Endometrial microvascular endothelial cells (primary cell): Measurements from ENCODE around the gene HMCN2. TPM values are rescaled to one million over a fixed set of nuclear protein-coding genes. Genes with fewer than 3 reads are reported as not detected.

Experiments used
- in situ Hi-C: cut with HindIII; loops from 2 replicates; pipeline ENCODE4 v1.10.0; 2017; ENCODE audit warnings: low sequenced_read_pairs, low pct_unique_long_range_greater_than_20kb; ENCODE audit errors: inconsistent ontology term
- total RNA-seq: library from RNA; depleted of rRNA; stranded (reverse); fragments of >200 nt; gene quantifications from one replicate; pipeline ENCODE4 v1.2.3, GENCODE V29; 2015; ENCODE audit errors: inconsistent ontology term

HMCN2 gene
- total RNA-seq, 1 donor from 2014 or later = not detected

- in situ Hi-C loops = no loop called here
Measured at GRCh38 chr9:130319300-130319699, 53.7 kb downstream of the HMCN2 start.

GRCh38 chr9:130319944-130320712 lies 54.6 kb downstream of the HMCN2 start:
- in situ Hi-C loops = no loop called here

DNA sequence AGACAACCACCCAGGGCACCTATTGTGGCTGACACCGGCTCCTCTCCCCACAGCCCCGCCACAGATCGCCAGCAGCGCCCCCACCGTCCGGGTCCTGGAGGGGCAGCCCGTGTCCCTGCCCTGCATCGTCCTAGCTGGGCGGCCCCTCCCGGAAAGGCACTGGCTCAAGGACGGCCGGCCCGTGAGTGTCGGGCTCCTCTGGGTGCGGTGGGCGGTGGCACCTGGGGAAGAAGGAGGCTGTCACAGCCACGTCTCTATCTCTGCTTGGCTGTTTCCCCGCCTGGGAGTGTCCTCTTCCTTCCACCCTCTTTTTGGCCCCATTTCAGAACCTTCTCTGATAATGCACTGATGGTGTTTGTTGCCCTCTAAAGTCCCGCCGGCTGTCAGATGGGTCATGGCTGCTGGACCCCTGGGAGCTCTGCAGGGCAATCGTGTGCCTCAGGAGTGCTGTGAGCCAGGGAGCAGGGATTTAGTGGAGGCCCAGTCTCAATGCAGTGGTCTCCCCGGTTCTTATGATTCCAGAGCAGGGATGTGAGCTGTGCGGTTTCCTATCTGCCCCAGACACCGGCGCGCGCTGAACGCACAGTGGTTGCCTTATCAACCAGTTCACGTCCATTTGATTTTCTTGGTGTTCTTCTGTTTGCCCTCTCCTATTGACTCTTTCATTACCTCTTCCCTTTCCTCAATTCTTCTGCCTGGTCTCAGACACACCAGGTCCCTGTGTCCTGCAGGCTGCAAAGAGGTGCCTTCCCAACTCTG lies 55.3 kb downstream of the HMCN2 start:
- in situ Hi-C loops = no loop called here

DNA sequence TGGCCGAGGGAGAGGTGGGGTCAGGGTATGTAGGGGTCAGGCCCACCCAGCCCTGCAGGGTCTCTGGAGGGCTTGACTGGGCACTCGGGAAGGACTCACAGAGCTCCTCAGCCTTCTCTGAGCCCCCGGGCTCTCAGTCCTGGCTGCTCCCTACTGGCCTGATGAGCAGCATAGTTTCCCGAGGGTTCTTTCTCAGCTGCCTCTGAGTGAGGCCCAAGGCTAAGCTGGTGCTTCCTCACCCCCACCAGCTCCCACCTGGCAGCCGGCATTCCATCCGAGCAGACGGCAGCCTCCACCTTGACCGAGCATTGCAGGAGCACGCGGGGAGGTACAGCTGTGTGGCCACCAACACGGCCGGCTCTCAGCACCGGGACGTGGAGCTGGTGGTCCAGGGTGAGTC lies 56.0 kb downstream of the HMCN2 start:
- in situ Hi-C loops = no loop called here

DNA sequence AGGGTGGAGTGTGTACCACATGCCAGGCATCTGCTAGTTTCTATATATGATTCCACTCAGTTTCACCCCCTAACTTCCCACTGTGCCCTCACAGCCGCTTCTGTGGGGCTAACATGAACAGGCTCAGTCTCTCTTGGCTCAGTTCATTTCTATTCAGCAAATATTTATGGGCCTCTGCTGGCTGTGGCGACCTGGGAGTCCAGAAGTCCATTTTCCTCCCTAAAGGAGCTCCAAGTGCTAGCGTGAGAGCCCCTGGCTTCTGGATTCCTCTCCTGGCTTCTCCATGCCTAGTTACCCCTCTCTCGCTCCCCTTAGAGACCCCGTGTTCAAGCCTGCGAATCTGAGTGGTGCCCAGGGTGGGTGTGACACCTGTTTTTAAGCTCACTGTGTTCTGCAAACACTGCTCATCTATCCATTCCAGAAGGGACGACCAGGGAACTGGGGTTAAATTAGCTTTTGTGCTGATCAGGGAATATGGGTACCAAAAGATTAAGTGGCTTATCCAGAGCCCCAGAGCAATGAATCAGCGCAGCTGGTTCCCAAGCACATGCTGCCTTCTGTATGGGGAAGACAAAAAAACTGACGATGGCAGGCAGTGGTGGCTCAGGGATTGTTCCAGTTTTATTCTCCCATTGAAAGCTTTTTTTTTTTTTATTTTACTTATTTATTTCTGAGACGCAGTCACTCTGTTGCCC lies 57.6 kb downstream of the HMCN2 start:
- in situ Hi-C loops = no loop called here

DNA sequence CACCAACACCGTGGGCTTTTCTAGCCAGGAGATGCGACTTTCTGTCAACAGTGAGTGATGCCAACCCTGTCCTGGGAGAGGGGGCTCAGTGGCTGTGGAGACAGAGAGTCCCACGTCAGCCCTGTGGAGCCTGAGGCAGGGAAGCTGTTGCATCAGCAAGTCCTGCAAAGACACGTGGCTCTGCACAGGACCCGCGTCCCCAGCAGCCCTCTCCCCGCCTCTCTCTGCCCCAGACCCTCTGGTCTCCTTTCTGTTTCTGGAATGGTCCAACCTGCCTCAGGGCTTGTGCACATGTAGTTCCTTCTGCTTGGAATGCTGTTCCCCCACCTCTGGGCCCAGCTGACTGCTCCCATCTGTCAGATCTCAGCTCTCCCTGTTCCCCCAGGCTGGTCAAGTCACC lies 60.4 kb downstream of the HMCN2 start:
- in situ Hi-C loops = no loop called here

DNA sequence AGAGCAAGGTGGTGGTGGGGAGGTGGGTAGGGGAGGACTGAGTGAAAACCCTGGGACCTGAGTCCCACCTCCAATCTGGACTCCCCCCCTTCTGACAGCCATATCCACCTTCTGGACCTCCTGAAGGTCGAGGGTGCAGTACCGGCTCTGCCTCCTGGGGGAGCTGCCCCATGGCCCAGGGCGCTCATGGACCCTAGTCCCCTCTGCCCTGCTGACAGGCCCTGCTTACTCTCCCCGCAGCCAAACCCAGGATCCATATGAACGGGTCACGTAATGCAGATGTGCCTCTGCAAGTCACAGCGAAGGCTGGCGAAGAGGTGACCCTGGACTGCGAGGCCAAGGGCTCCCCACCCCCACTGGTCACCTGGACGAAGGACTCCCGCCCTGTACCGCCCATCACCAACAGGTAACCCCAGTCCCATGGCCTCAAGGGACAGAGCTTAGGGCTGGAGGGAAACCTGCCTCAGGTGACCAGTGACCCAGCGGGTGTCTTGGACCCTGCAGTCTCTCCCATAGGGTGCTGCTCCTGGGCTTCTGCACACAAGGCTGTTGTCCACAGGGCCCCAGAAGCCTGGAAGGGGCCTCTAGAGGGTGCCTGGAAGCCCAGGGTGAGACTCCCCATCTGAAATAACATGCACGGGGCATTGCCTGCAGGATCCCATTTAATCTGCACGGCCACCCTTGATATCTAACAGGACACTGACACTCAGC lies 61.7 kb downstream of the HMCN2 start:
- in situ Hi-C loops = no loop called here

DNA sequence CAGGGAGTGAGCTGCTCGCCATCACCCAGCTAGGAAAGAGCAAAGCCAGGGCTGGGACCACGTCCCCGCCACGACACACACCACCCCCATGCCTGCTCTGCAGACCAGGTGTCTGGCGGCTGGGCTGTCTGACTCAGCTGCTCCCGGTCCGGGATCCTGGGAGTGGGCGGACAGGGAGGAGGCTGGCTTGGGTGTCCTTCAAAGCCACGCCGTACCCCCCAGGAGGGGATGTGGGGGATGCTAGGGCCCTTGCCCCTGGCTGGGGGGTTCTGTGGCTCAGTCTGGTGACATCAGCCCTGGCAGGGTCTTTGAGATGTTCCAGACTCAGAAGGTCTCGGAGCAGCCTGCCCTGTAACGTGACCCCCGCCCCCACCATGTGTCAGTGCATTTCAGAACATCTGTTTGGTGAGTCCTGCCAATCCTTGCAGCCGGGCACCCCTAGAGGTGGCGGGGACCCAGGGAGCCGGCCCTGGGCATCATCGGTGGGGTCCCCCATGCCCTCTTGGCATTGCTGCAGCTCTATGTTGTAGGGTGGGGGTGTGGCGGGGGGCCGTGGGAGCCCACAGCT lies 62.3 kb downstream of the HMCN2 start:
- in situ Hi-C loops = no loop called here

DNA sequence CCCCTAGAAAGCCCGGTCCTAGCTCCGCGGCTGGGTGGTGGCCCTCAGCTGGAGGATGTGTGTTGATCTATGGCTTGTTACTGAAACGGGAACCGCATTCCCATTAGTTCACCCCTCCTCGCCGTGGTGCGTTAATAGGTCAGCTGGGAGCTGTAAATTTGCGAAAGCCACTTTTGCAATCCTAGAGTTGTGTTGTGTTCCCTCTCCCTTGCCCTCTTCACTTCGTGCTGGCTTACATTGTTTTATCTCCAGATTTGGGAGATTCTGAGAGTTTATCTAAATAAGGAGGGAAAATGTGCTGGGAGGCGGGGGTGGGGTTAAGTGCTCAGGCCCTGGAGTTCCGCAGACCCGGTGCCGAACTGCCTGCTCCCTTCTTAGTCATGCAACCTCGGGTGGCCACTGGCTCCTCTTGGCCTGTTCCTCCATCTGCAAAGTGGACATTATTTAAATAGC lies 62.8 kb downstream of the HMCN2 start:
- in situ Hi-C loops = no loop called here

DNA sequence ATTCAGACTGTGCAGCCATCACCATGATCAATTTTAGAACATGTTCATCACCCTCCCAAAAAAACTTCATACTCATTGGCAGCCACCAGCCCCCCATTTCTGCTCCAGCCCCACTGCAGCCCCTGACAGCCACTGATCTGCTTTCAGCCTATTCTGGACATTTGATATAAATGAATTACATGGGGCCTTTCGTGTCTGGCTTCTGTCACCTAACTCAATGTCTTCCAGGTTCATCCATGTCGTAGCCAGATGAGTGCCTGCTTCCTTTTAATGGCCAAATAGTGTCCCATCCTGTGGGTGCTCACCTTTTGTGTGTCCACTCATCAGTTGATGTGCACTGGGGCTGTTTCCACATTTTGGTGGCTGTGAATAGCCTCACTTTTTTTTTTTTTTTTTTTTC lies 63.5 kb downstream of the HMCN2 start:
- in situ Hi-C loops = no loop called here

DNA sequence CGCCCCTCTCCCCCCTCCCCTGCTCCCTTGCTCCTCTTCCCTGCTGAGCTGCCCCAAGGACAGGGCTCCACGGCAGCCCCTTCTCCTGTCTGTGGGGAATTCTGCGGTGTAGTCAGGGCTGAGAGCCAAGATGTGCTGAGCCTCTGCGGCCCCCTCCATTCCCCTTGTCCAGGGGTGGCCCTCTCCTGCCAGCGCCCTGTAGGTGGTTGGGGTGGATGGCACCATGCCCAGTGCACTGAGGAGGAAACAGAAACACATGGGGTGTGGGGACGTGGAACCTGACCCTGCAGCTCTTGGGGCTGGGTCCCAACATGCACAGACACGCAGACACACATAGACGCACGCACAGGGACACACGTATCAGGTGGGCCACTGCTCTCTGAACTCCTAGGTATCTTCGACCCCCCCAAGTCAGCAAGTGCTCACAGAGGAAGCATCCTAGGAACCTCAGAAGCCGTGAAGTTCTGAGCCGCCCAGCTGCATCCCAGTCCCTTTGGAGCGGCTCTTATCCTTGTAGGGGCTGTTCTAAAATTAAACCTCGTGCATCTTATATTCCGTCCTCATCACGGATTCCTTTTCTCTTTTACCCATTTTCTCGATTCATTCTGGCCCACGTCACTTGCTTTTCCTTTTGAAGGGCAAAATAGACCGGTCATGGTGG lies 64.8 kb downstream of the HMCN2 start:
- in situ Hi-C loops = no loop called here

DNA sequence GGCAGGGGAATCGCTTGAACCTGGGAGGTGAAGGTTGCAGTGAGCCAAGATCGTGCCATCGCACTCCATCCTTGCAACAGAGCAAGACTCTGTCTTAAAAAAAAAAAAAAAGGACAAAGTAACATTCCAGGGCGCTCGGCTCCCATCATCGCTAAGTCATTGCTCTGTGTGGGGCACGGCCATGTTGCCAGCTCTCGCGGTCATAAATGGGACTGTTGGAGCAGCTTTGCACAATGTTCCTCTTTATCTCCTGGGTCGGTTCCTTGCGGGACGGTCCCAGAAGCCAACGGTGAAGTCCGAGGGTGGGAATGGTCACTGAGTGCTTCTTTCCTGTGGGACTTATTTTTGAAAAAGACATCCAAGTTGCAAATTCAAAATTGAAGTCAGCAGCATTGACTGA lies 65.5 kb downstream of the HMCN2 start:
- in situ Hi-C loops = no loop called here

GRCh38 chr9:130331573-130331972 lies 66.0 kb downstream of the HMCN2 start:
- in situ Hi-C loops = no loop called here

- in situ Hi-C loops = no loop called here
Measured at GRCh38 chr9:130332384-130332926, 66.9 kb downstream of the HMCN2 start.

DNA sequence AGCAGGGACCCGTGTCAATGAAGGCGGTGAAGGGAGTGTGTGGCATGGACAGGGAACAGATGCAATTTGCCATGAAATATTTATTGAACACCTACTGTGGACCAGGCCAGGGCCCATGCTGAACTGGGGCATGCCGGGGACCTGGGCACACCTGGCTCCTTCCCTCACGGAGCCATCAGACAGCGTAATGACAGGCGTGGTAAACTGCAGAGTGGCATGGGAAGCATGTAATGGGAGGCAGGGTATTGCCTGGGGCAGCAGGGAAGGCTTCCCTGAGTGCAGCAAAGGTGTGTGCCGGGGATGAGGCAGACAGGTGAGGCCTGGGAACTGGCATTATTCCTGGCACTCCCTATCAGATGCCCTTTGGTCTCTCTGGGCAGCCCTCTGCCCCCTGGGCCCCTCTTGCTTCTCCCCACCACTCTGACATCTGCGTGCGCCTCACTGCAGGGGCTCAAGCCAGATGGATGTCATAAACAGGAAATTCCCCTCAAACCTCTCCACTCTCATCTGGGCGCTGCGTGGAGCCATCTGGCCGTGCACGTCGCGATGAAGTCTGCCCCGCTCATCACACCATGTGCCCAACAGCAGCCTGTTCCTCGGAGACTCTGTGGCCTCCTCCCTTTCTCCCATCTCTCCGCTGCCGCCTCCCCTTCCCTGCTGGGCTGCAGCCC lies 67.6 kb downstream of the HMCN2 start:
- in situ Hi-C loops = no loop called here

GRCh38 chr9:130333712-130334062 lies 68.1 kb downstream of the HMCN2 start:
- in situ Hi-C loops = no loop called here

GRCh38 chr9:130334915-130335314 lies 69.4 kb downstream of the HMCN2 start:
- in situ Hi-C loops = no loop called here
